Peyer's patch (tissue), 4 donors: Measurements from ENCODE around the gene TMEM175. TPM values are rescaled to one million over a fixed set of nuclear protein-coding genes. Genes with fewer than 3 reads are reported as not detected.

Experiments used
- DNase-seq, 3 donors: peaks; one replicate each; pipeline ENCODE4 v3.0.0-alpha.2; 2017 to 2019
- H3K27ac ChIP-seq, 4 donors: fragments of 200-600 bp; sonication (generic); one replicate each; pipeline ENCODE4 v1.5.1; 2016 to 2019
- H3K27me3 ChIP-seq, 2 donors: fragments of 200-600 bp; sonication (generic); one replicate each; pipeline ENCODE4 v1.5.1; 2019
- H3K36me3 ChIP-seq, 3 donors: fragments of 200-600 bp; sonication (generic); one replicate each; pipeline ENCODE4 v1.5.1; 2016 to 2019
- H3K4me1 ChIP-seq, 4 donors: fragments of 200-600 bp; sonication (generic); one replicate each; pipeline ENCODE4 v1.5.1; 2016 to 2019
- H3K4me3 ChIP-seq, 4 donors: fragments of 200-600 bp; sonication (generic); 1 replicate in 3 of 4; 2 replicates in 1 of 4; pipeline ENCODE4 v1.5.1; 2016 to 2019; ENCODE audit warnings: mild to moderate bottlenecking in 1 of 4
- H3K9me3 ChIP-seq, 4 donors: fragments of 200-600 bp; sonication (generic); one replicate each; pipeline ENCODE4 v1.5.1; 2016 to 2019; ENCODE audit warnings: mild to moderate bottlenecking in 1 of 4
- CTCF ChIP-seq, 6 experiments: fragments of 450-650 bp in 4 of 6; fragments of 200-600 bp in 2 of 6; sonication (generic) in 1 of 6; IDR thresholded peaks; one replicate each; pipeline ENCODE4 v1.5.1; 2017 to 2019; ENCODE audit warnings: antibody characterized with exemption in 6 of 6, mild to moderate bottlenecking in 3 of 6, moderate library complexity in 1 of 6
- POLR2A ChIP-seq, 2 donors: fragments of 450-650 bp; IDR thresholded peaks; one replicate each; pipeline ENCODE4 v1.5.1; 2017; ENCODE audit warnings: antibody characterized with exemption in 2 of 2, mild to moderate bottlenecking in 2 of 2, moderate library complexity in 2 of 2
- total RNA-seq, 4 donors: library from RNA; depleted of rRNA; stranded (reverse); fragments of >200 nt; gene quantifications; one replicate each; pipeline ENCODE4 v1.1.0, GENCODE V29; 2016

TMEM175 gene
- total RNA-seq, 4 donors from 2014 or later: 46.1 to 111 (median 56.6) TPM

GRCh38 chr4:957581-958313, 25.5 kb downstream of the TMEM175 start:
- H3K4me1 ChIP-seq: peaks cover 0 to 5% (median 0%) of the 10 kb centered on the region in 4 donors
- no peak overlapping the region for H3K27ac ChIP-seq
- H3K9me3 ChIP-seq: no peaks in the 10 kb centered on the region
- DNase-seq: peak in 1 of 3 donors; percentile 50
- peaks cover 0 to 66% (median 0%) of the 10 kb centered on the region in 3 donors for H3K36me3 ChIP-seq
- H3K4me3 ChIP-seq: no peak overlapping the region
- no peaks in the 10 kb centered on the region for H3K27me3 ChIP-seq
- no peak for TF ChIP-seq CTCF (IDR thresholded peaks at IDR 0.05)
- no peak for TF ChIP-seq POLR2A (IDR thresholded peaks at IDR 0.05)

GRCh38 chr4:958314-958665, 26.0 kb downstream of the TMEM175 start:
- Histone ChIP-seq H3K27ac (no peak overlapping the region), H3K36me3 (peaks cover 0 to 65% (median 0%) of the 10 kb centered on the region in 3 donors), H3K4me1 (peaks cover 0 to 5% (median 0%) of the 10 kb centered on the region in 4 donors), H3K4me3 (no peak overlapping the region), H3K9me3 (no peaks in the 10 kb centered on the region), H3K27me3 (no peaks in the 10 kb centered on the region)
- no peak for DNase-seq
- no peak for TF ChIP-seq POLR2A (IDR thresholded peaks at IDR 0.05)
- TF ChIP-seq CTCF (IDR thresholded peaks at IDR 0.05): no peak

- Histone ChIP-seq H3K27me3 (no peaks in the 10 kb centered on the region), H3K36me3 (peaks cover 0 to 63% (median 0%) of the 10 kb centered on the region in 3 donors), H3K4me1 (peaks cover 0 to 9% (median 0%) of the 10 kb centered on the region in 4 donors), H3K27ac (no peak overlapping the region), H3K9me3 (no peaks in the 10 kb centered on the region), H3K4me3 (no peak overlapping the region)
- peak in 1 of 3 donors; percentile 43 for DNase-seq
- no peak for TF ChIP-seq CTCF (IDR thresholded peaks at IDR 0.05)
- TF ChIP-seq POLR2A (IDR thresholded peaks at IDR 0.05): no peak
Observed at GRCh38 chr4:958696-959337, 26.6 kb downstream of the TMEM175 start.

GRCh38 chr4:959338-960139, 27.3 kb downstream of the TMEM175 start:
- Histone ChIP-seq H3K36me3 (peaks cover 0 to 65% (median 0%) of the 10 kb centered on the region in 3 donors), H3K9me3 (no peaks in the 10 kb centered on the region), H3K4me3 (no peak overlapping the region), H3K4me1 (peaks cover 0 to 12% (median 0%) of the 10 kb centered on the region in 4 donors), H3K27me3 (no peaks in the 10 kb centered on the region), H3K27ac (no peak overlapping the region)
- DNase-seq: peak in 1 of 3 donors; percentile 47
- TF ChIP-seq POLR2A (IDR thresholded peaks at IDR 0.05) (no peak), CTCF (IDR thresholded peaks at IDR 0.05) (no peak)

- no peak overlapping the region for H3K27ac ChIP-seq
- no peaks in the 10 kb centered on the region for H3K9me3 ChIP-seq
- H3K36me3 ChIP-seq: peaks cover 0 to 69% (median 0%) of the 10 kb centered on the region in 3 donors
- peaks cover 0 to 12% (median 0%) of the 10 kb centered on the region in 4 donors for H3K4me1 ChIP-seq
- TF ChIP-seq POLR2A (IDR thresholded peaks at IDR 0.05): no peak
- TF ChIP-seq CTCF (IDR thresholded peaks at IDR 0.05): no peak
- H3K4me3 ChIP-seq: no peak overlapping the region
- H3K27me3 ChIP-seq: no peaks in the 10 kb centered on the region
- no peak for DNase-seq
Observed at GRCh38 chr4:960140-960635, 27.9 kb downstream of the TMEM175 start.
